Natural killer cell (primary cell): ENCODE measurements around the gene PPM1F. TPM values are rescaled to one million over a fixed set of nuclear protein-coding genes. Genes with fewer than 3 reads are reported as not detected.

Experiments used
- ATAC-seq, 3 donors: fragments of 150-1000 bp in 2 of 3; fragments of 200-7000 bp in 1 of 3; cut with Tn5 transposase; 1 replicate in 1 of 3; 2 replicates in 2 of 3; pipeline ENCODE4 v1.10.0; 2021; ENCODE audit warnings: mild to moderate bottlenecking in 2 of 3, moderate library complexity in 2 of 3
- DNase-seq, 2 donors: peaks; one replicate each; pipeline versions ENCODE4 v3.0.0 to v3.0.0-alpha.2; 2013 to 2021; ENCODE audit warnings: mixed read lengths in 1 of 2
- H3K27ac ChIP-seq: one replicate; pipeline ENCODE4 v1.5.1; 2013; ENCODE audit warnings: mild to moderate bottlenecking, low read length
- H3K27me3 ChIP-seq: one replicate; pipeline ENCODE4 v1.6.1; 2013; ENCODE audit warnings: low read length; ENCODE audit not compliant: control insufficient read depth, insufficient read depth
- H3K36me3 ChIP-seq: one replicate; pipeline ENCODE4 v1.6.1; 2013; ENCODE audit warnings: low read length; ENCODE audit not compliant: control insufficient read depth, insufficient read depth
- H3K4me1 ChIP-seq: one replicate; pipeline ENCODE4 v1.6.1; 2013; ENCODE audit warnings: low read length; ENCODE audit not compliant: control insufficient read depth, insufficient read depth
- H3K4me3 ChIP-seq: one replicate; pipeline ENCODE4 v1.5.1; 2013; ENCODE audit warnings: low read length
- H3K9me3 ChIP-seq: one replicate; pipeline ENCODE4 v1.6.1; 2013; ENCODE audit warnings: low read length; ENCODE audit not compliant: control insufficient read depth, insufficient read depth
- H3K27ac Mint-ChIP-seq, 2 donors: one replicate each; pipeline ENCODE4 v1.8.0; 2022; ENCODE audit warnings: mild to moderate bottlenecking in 2 of 2, mixed read lengths in 2 of 2, moderate library complexity in 1 of 2
- H3K27me3 Mint-ChIP-seq, 2 donors: one replicate each; pipeline ENCODE4 v1.8.0; 2022; ENCODE audit warnings: low read depth in 2 of 2, mixed read lengths in 2 of 2
- H3K36me3 Mint-ChIP-seq: one replicate; pipeline ENCODE4 v1.8.0; 2022; ENCODE audit warnings: mixed read lengths
- H3K4me1 Mint-ChIP-seq, 2 donors: one replicate each; pipeline ENCODE4 v1.8.0; 2022; ENCODE audit warnings: mixed read lengths in 2 of 2
- H3K4me3 Mint-ChIP-seq: one replicate; pipeline ENCODE4 v1.8.0; 2022; ENCODE audit warnings: mild to moderate bottlenecking, moderate library complexity, mixed read lengths
- H3K9me3 Mint-ChIP-seq, 2 donors: one replicate each; pipeline ENCODE4 v1.8.0; 2022; ENCODE audit warnings: mixed read lengths in 2 of 2
- WGBS: methylation state at CpG from one replicate; pipeline ENCODE4 v1.1.7; 2013; ENCODE audit warnings: missing lambda C conversion rate; ENCODE audit not compliant: insufficient coverage; 5-methylcytosine and 5-hydroxymethylcytosine counted together
- intact Hi-C: fragments of 100-400 bp; cut with micrococcal nuclease; formaldehyde crosslinking; loops from one replicate; pipeline ENCODE4 v1.14.2; 2022
- total RNA-seq, 4 donors: library from RNA; stranded (reverse); fragments of 120-200 nt in 1 of 4; gene quantifications; one replicate each; pipeline versions ENCODE4 v1.2.3 to v1.2.4, GENCODE V29; 2013 to 2022
- TF ChIP-seq, protein P1 (sequence below): fragments of 200-600 bp; IDR thresholded peaks from one replicate; pipeline ENCODE4 v1.8.0; 2022; ENCODE audit warnings: antibody characterized with exemption

The PPM1F gene
- total RNA-seq, 3 donors from 2014 or later (not counting 1 experiment from before 2014, with no cell fraction given), result 25.1 to 30.3 (median 25.5) TPM

GRCh38 chr22:21933910-21934309, 18.7 kb downstream of the PPM1F start:
- Histone ChIP-seq H3K27me3 (no peaks in the 10 kb centered on the region), H3K4me3 (no peak overlapping the region), H3K36me3 (peaks cover 24% of the 10 kb centered on the region), H3K27ac (no peak overlapping the region), H3K9me3 (no peaks in the 10 kb centered on the region), H3K4me1 (peaks cover 24% of the 10 kb centered on the region)
- H3K27ac Mint-ChIP-seq, result no peak overlapping the region
- H3K4me3 Mint-ChIP-seq, result no peak overlapping the region
- ATAC-seq (no peak), DNase-seq (no peak)
- intact Hi-C loops, result no loop called here
- TF ChIP-seq, protein P1, sequence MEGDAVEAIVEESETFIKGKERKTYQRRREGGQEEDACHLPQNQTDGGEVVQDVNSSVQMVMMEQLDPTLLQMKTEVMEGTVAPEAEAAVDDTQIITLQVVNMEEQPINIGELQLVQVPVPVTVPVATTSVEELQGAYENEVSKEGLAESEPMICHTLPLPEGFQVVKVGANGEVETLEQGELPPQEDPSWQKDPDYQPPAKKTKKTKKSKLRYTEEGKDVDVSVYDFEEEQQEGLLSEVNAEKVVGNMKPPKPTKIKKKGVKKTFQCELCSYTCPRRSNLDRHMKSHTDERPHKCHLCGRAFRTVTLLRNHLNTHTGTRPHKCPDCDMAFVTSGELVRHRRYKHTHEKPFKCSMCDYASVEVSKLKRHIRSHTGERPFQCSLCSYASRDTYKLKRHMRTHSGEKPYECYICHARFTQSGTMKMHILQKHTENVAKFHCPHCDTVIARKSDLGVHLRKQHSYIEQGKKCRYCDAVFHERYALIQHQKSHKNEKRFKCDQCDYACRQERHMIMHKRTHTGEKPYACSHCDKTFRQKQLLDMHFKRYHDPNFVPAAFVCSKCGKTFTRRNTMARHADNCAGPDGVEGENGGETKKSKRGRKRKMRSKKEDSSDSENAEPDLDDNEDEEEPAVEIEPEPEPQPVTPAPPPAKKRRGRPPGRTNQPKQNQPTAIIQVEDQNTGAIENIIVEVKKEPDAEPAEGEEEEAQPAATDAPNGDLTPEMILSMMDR, result no peak
- peaks cover 15 to 19% of the 10 kb centered on the region in 2 donors for H3K4me1 Mint-ChIP-seq
- no peaks in the 10 kb centered on the region for H3K36me3 Mint-ChIP-seq
- H3K27me3 Mint-ChIP-seq, result no peaks in the 10 kb centered on the region
- WGBS, result 96% methylated on average over 19 of the region's 19 CpGs
- no peaks in the 10 kb centered on the region for H3K9me3 Mint-ChIP-seq

GRCh38 chr22:21933413-21933812, 19.2 kb downstream of the PPM1F start:
- H3K36me3 ChIP-seq, result peaks cover 27% of the 10 kb centered on the region
- 96% methylated on average over 23 of the region's 23 CpGs for WGBS

DNA sequence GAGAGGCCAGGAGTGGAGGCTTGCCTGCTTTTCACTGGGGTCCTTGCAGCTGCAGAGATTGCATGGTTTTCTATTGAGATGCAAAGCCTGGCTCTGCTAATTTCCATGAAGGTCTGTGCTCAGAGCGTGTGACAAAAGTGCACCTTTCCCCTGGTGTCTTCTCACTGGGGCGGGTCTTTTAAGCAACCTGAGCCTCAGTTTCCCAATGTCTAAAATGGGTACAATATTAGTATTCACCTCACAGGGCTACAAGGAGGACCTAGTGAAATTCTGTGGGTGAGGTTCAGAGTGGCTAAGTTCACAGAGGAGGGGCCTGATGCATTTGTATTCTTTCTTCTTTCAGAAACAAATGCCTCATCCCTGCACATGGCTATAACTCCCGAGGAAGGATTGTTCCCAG, 20.3 kb downstream of the PPM1F start:
- Histone ChIP-seq H3K4me3 (no peak overlapping the region), H3K27ac (no peak overlapping the region), H3K36me3 (peaks cover 28% of the 10 kb centered on the region), H3K4me1 (peaks cover 10% of the 10 kb centered on the region), H3K9me3 (no peaks in the 10 kb centered on the region), H3K27me3 (no peaks in the 10 kb centered on the region)
- no peak for DNase-seq
- Mint-ChIP-seq H3K9me3 (no peaks in the 10 kb centered on the region), H3K4me3 (no peak overlapping the region), H3K27ac (no peak overlapping the region), H3K36me3 (no peaks in the 10 kb centered on the region), H3K27me3 (no peaks in the 10 kb centered on the region), H3K4me1 (peaks cover 0 to 6% of the 10 kb centered on the region in 2 donors)
- TF ChIP-seq, protein P1, result no peak
- no peak for ATAC-seq
- WGBS, result 97% methylated on average over 3 of the region's 3 CpGs
- intact Hi-C loops, result no loop called here

More at GRCh38 chr22:21933413-21933812, 19.2 kb downstream of the PPM1F start:
- Histone ChIP-seq H3K27me3 (no peaks in the 10 kb centered on the region), H3K9me3 (no peaks in the 10 kb centered on the region), H3K27ac (no peak overlapping the region), H3K4me1 (peaks cover 19% of the 10 kb centered on the region), H3K4me3 (no peak overlapping the region)
- TF ChIP-seq, protein P1, result no peak
- Mint-ChIP-seq H3K27me3 (no peaks in the 10 kb centered on the region), H3K4me1 (peaks cover 10 to 16% of the 10 kb centered on the region in 2 donors), H3K9me3 (no peaks in the 10 kb centered on the region), H3K4me3 (no peak overlapping the region), H3K27ac (no peak overlapping the region), H3K36me3 (no peaks in the 10 kb centered on the region)
- intact Hi-C loops, result no loop called here
- ATAC-seq (no peak), DNase-seq (no peak)

GRCh38 chr22:21931056-21931455, 21.6 kb downstream of the PPM1F start:
- Mint-ChIP-seq H3K4me1 (no peaks in the 10 kb centered on the region), H3K36me3 (no peaks in the 10 kb centered on the region), H3K9me3 (no peaks in the 10 kb centered on the region), H3K27me3 (no peaks in the 10 kb centered on the region), H3K27ac (no peak overlapping the region), H3K4me3 (no peak overlapping the region)
- ATAC-seq (no peak), DNase-seq (no peak)
- Histone ChIP-seq H3K4me1 (no peaks in the 10 kb centered on the region), H3K9me3 (no peaks in the 10 kb centered on the region), H3K27me3 (no peaks in the 10 kb centered on the region), H3K36me3 (peaks cover 29% of the 10 kb centered on the region), H3K27ac (no peak overlapping the region), H3K4me3 (no peak overlapping the region)
- TF ChIP-seq, protein P1, result no peak
- whole genome bisulfite sequencing, result 95% methylated on average over 12 of the region's 12 CpGs
- intact Hi-C loops, result no loop called here
